ENCODE data around the gene TMC4.

The TMC4 gene

DNA sequence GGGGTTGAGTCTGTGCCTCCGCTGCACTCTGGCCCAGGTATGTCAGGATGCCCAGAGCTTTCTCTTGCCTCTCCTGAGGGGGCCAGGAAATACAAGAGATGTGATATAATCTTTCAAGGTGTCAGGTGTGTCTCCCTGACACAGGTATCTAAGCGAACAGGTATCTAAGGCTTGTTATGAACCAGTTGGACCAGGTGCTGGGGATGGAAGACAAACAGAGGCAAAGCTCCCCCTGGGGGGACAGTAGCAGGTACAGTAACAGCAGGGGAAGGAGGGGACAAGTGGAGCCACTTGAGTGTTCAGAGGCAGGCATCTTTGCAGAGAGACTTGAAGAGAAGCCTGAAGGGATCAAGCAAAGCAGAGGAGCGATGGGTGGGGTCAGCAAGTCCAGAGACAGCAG, 16.0 kb downstream of the TMC4 start:
- no peak for DNase-seq (ENCODE audit: extremely low read depth in 1 of 2, low read depth in 1 of 2)

DNA sequence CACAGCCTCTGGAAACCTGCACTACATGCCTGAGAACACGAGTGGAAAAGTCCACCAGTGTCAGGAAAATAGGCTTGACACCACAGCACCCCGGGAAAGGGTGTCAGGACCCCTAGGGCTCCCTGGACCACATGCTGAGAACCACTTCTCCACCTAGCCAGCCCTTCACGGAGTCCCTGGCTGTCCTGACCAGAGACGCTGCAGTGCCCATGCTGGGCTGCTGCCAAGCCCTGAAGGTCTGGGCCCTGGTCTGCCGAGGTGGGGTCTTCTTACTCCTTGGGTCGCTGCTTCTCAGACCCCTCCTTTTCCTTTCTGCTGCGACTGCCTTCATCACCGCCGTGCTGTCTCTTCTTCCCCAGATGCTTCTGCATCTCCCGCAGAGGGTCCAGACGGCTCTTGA, 16.5 kb downstream of the TMC4 start:
- DNase-seq (ENCODE audit: extremely low read depth in 1 of 2, low read depth in 1 of 2) = no peak

DNA sequence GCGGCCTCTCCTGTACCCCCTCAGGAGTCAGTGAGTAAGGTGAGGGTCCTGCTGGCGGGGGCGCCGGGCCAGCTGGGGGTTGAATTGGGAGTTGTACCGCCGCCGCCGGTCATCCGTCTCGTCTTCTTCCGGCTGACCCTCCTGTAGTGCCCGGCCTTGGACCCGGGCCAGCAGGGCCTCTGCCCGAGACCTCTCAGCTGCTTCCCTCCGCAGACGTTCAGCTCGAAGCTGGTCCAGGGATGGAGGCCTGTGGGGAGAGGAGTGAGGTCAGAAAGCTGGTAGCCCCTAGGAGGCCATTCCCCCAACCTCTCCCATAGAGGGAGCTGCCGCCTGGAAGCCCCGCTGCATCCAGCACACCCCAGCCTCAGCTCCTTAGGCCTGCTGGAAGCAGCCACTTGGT, 17.3 kb downstream of the TMC4 start:
- DNase-seq (ENCODE audit: extremely low read depth in 1 of 2, low read depth in 1 of 2) = no peak

DNA sequence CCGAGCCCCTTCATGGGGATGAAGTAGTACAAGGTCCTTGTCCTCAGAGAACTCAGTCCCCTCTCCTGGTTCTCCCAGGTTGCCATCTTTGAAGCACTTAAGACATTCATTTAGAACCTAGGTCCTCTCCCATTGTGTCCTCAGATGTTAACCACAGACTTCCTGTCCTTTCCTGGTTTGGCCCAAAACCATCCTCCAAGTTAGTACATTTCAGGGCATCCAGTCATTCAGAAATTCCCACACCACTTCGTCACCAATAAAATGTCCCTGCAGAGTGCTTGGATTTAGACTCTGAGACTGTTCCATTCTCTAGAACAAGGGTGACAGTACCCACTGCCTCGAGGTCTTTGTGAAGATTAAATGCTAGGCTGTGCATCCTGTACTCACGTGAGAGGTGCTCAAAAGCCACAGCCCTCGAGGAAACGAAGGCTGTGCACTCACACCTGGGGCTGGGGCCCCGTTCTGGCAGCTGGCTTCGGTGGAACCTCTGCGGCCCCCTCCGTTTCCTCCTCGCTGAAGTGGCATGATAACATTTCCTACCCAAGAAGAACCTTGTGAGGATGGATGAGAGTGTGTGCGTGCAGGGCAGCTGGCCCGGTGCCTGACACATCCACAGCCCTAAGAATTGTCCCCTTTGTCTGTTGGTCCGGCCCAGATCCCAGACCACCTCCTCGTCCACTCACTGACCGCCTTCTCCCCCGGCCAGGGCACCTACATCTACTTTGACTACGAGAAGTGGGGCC, 18.2 kb downstream of the TMC4 start:
- no peak for DNase-seq (ENCODE audit: extremely low read depth in 1 of 2, low read depth in 1 of 2)

DNA sequence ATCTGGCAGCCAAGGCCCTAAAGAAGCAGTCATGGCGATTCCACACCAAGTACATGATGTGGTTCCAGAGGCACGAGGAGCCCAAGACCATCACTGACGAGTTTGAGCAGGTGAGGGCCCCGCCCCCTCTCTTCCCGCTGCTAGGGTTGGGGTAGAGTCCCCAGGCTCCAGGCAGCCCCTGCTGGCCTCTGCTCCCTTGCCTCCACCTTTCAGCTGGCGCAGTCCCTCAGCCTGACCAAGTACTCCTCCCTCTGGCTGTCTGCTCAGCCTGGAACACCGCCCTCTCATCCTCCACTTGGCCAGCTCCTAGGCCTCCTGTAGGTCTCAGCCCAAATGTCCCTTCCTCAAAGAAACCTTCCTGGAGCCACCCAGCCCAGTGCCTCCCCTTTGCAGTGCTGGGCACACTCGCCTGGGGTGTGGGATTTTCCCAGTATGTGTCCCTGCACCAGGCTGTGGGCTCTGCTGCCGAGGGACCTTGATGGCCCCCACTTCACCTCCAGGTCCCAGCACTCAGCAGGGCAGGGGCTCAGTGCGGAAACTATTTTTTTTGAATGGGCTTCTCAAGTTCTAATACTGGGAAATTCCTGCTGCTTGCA, 19.1 kb downstream of the TMC4 start:
- DNase-seq (ENCODE audit: extremely low read depth in 1 of 2, low read depth in 1 of 2) = no peak

DNA sequence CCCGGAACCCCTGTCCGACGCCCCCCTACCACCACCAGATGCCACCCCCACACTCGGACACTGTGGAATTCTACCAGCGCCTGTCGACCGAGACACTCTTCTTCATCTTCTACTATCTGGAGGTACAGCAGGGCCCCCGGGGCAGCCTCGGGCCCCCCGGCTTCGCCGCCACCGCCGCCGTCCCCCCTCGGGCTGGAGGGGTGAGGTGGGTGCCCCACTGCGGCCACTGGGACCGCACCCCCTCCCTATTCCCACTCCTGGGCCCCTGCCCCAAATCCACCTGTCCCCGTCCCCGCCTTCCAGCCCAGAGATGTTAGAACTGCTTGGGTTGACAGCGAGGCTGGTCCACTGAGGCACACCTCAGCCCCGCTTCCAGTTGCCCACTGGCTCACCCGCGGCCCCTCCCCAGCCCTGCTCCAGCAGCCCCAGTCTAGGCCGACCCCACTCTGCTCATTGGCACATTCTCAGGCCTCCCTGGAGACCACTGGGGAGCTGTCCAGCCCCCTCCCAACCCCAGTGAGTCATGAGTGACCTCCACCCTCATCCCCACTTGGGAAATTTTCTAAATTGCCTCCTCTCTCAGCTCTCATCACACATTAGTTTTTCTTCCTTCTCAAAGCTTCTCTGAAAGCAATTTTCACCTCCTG, 20.0 kb downstream of the TMC4 start:
- DNase-seq (ENCODE audit: extremely low read depth in 1 of 2, low read depth in 1 of 2) = no peak

DNA sequence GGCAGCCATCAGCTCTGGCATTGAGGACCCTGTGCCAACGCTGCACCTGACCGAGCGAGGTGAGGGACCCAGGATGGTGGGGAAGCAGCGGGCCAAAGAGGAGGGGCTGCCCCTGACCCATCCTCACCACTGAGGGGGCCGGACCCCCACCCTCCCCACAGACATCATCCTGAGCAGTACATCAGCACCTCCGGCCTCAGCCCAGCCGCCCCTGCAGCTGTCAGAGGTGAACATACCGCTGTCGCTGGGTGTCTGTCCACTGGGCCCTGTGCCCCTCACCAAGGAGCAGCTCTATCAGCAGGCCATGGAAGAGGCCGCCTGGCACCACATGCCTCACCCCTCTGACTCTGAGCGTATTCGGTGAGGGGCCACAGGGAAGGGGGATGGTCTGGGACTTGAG, 20.7 kb downstream of the TMC4 start:
- DNase-seq (ENCODE audit: extremely low read depth in 1 of 2, low read depth in 1 of 2) = no peak

DNA sequence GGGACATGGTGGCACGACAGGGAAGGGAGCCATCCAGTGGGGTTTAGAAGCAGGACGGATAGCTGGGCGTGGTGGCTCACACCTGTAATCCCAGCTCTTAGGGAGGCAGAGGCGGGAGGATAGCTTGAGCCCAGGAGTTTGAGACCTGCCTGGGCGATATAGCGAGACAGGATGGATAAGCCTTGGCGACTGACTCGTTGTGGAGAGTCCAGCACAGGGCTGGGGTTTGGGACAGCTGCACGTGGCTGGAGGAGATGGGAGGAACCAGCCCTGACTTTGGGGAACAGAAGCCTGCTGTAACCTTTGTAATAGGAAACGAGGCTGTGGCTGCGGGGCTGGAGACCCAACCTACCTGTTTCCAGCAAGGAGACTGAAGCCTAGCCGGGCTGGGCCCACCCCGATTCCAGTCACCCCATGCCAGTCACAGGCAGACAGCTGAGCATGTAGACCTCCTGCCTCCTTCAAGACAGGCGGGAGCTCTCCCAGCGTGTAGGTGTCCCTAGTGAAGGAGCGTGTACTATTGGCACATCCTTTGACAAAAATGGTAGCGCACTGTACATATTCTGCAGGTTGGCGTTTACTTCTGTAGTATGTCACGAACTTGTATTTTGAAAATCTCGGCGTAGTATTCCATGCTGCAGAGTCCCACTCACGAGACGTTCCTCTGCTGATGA, 21.5 kb downstream of the TMC4 start:
- no peak for DNase-seq (ENCODE audit: extremely low read depth in 1 of 2, low read depth in 1 of 2)

DNA sequence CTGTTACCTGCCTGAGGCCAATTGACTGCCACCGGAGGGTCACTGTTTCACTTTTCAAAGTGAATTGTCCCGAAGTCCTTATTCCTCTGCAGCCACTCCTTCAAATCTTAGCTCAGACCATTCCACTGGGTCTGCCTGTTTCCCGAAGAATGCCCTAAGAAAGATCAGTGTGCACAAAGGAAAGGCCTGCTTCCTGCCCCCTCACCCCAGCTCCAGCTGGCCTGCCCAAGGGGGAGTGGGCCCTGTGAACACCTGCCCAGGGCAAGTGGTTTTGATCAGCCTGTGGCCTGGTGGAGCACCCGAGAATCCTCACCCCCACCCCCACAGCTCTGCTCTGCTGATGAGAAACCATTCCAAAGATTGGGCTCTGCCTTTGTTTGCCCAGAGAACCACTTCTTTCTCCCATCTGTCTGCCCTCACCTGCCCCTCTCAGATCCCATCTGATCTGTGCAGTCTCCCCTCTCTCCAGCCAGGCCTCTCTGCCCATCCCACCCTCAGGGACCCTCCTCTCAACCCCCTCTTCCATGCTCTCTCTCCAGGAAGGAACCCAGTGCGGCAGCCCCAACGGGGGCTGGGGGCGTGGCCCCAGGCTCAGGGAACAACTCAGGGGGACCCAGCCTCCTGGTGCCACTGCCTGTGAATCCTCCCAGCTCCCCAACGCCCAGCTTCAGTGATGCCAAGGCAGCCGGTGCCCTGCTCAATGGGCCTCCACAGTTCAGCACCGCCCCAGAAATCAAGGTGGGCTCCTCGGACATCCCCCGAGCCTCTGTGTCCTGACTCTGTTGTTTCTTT, 23.7 kb downstream of the TMC4 start:
- no peak for DNase-seq (ENCODE audit: extremely low read depth in 1 of 2, low read depth in 1 of 2)

DNA sequence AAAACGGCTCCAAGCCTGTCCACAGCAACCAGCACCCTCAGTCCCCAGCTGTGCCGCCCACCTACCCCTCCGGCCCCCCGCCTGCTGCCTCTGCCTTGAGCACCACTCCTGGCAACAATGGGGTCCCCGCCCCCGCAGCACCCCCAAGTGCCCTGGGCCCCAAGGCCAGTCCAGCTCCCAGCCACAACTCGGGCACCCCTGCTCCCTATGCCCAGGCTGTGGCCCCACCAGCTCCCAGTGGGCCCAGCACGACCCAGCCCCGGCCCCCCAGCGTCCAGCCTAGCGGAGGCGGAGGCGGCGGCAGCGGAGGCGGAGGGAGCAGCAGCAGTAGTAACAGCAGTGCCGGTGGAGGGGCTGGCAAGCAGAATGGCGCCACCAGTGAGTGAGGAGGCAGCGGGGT, 24.8 kb downstream of the TMC4 start:
- DNase-seq (ENCODE audit: extremely low read depth in 1 of 2, low read depth in 1 of 2) = no peak

DNA sequence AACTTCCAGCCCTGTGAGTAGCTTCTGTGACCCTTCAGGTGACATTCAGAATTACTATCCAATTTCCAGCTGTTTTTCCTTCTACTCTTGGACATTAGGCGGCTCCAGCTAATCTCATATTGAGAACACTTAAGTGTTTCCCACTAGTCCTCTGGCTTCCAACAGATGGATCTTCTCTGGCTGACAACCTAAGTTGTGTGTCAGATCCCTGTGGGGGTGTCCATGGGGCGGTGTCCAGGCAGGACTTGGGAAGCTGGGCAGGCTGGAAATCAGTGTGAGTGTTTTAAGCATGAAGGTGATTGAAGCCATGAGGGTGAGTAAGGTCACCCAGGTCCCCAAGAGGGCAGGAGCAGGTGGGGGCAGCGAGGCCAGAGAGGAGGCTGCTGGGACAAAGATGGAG, 25.3 kb downstream of the TMC4 start:
- DNase-seq (ENCODE audit: extremely low read depth in 1 of 2, low read depth in 1 of 2) = no peak

DNA sequence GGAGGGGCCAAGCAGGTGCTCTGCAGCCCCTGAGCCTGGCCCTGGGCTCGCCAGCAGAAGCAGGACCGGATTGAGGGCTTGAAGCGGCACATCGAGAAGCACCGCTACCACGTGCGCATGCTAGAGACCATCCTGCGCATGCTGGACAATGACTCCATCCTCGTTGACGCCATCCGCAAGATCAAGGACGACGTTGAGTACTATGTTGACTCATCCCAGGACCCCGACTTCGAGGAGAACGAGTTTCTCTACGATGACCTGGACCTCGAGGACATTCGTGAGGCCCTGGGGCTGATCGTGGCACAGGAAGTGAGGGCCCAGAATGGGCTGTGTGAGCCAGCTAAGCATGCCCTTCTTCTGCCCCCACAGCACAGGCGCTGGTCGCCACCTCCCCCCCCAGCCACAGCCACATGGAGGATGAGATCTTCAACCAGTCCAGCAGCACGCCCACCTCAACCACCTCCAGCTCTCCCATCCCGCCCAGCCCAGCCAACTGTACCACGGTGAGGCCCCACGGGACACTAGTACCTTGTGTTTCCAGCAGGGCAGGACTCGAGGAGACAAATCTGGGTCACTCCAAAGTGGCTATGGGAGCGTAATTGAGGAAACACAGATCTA, 27.3 kb downstream of the TMC4 start:
- no peak for DNase-seq (ENCODE audit: extremely low read depth in 1 of 2, low read depth in 1 of 2)

DNA sequence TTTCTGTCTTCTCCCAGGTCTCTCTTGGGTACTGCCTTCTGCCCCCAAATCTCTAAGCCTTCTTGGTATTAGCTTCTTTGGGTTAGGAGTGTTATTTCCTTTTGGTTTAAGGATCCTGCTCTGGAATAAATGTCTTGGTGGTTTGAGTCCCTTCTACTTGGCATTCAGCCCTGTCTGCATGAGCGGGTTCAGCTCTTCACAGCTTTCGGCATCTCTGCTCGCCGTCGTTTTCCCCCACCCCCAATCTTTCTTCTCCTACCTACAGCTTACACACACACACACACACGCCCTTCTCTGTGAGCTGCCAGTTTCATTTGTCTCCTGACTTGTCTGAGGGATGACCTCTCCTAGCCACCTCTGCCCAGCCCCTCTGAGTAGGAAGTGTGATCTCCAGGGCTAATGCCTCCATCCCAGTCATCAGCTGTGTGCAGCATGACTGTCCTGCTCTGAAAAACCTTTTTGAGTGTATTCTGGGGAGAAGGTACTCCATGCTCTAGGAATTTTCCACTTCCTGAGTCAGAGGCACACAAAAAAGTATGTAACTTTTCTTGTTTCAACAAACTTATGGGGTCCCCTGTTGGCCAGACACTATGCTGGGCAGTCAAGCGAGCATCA, 30.7 kb downstream of the TMC4 start:
- no peak for DNase-seq (ENCODE audit: extremely low read depth in 1 of 2, low read depth in 1 of 2)

DNA sequence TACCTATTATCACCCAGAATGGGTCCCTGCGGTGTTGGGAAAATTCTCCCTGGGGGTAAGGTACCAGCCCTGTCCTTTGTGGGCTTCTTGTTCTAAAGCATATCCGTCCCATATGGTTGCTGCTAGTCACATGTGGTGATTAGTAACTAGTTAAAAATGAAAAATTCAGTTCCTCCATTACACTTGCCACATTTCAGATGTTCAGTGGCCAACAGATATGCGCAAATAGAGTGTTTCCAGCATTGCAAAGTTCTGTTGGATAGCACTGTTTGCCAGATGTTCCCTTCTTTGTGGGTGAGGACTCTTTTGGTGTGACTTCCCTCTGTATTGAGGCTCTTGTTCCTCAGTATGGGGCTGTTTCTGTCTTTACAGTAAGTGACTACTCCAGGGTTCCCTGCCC, 31.6 kb downstream of the TMC4 start:
- DNase-seq (ENCODE audit: extremely low read depth in 1 of 2, low read depth in 1 of 2) = no peak

DNA sequence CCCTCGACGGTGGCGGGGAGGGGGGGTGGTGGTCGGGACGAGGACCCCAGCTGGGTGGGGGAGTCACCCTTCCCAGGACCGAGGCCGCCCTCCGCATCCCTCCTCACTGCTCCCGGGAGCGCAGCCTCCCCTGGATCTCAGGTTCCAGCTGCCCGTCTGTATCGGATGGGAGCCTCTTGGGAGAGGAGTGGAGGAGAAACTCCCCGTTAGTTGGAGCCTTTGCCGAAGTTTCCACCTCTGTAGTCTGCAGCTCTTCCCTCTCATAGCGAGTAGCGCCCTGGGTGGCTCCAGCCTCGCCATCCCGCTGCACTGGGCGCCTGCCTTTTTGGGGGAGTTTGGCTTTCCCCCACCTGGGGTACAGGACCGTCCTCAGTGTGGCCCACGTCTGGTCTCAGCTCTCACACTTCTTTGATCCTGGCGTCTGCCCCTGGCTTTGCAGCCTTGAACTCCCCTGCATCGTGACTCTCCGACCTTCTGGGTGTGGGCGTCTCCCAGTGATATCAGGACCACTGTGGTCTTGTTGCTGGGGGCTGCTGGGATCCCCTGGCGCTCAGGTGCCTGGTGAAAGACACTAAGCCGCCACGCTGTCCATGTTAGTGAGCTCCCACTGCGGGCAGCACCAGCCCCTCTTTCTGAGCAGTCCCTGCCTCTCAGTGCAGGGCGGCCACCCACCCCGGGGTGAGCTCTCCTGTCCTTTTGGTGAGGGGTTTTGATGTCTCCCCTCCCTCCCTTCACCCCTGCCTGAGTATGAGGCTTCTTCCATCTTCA, 34.3 kb downstream of the TMC4 start:
- peak; percentile 20 to 50 for DNase-seq (ENCODE audit: extremely low read depth in 1 of 2, low read depth in 1 of 2)

DNA sequence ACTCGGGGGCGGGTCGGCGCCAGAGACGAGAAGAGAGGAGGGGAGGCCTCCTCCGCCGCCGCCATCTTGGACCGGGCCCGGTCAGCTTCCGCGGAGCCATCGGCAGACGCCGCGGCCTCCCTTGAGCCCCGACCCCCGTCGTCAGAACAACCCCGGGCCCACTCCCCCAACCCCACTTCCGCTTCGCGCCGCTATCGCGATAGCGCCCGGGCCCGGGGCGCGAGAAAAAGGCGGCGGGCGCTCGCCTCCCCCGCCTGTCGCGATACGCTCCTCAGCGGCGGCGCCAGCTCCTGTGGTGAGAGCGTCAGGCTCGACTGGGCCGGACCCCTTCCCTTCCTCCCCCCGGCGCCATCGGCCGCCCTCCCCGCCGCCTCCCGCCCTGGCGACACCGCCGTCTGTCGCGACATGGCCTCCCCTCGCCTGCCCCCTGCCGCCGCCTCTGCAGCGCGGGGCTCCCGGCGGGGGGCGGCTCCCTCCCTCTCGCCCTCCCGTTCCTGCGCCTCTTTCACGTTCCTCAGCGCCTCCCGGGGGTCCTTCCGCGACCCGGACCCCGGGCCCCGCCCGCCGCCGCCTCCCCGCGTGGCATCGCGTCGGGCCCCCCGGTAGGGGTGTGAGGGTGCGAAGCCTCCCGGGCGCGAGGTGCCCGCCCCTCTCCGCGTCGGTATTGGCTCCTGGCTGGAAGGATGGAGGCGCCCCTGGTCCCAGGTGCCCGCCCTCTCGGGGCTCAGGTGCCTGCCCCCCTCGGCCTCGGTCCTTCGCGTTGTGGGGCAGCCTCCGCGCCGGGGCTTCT, 35.1 kb downstream of the TMC4 start, which contains the start of gene CNOT3:
CNOT3 (plus strand) TSS at position 64 of the 790 bp plus-strand sequence. CDS start 5,217 bp downstream, outside the sequence.
- DNase-seq (ENCODE audit: extremely low read depth in 1 of 2, low read depth in 1 of 2) = no peak

DNA sequence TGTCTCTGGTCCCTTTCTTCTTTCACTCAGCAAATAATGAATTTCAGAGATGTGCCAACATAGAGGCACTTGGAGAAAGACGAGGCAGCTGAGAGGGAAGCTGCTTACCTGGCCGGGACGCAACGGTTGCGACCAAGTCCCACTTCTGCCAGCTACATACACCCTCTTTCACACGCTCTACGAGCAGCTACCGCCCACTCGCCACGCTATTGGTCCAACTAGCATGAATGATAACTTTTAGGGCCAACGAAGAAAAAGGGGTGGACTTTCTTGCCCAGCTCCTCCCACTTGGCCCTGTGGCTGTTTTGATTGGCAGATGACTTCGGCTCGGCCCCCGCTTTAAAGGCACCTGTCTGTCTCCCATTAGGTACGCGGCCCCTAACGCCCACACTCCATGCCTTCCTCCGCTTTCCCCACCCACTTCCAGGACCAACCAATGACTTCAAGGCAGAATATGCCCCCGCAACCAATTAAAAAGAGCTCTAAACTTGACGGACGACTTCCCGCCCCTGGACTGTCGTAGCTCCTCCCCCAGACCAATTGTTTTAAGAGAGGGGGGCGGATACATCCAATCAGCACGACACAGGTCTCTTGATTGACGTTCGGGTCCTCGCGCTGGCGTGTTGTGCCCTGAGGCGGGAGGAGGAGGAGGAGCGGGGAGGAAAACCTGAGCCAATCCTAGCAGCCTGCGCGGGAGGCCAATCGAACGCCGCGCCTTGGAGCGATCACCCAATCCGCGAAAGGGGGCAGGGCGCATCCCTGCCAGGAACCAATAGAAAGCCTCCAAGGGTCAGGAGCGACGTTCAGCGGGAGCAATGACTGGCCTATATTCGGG, 35.9 kb downstream of the TMC4 start:
- peak; percentile 98 to 99 for DNase-seq (ENCODE audit: extremely low read depth in 1 of 2, low read depth in 1 of 2)
